ENCODE results near the gene HNRNPL.

DNA sequence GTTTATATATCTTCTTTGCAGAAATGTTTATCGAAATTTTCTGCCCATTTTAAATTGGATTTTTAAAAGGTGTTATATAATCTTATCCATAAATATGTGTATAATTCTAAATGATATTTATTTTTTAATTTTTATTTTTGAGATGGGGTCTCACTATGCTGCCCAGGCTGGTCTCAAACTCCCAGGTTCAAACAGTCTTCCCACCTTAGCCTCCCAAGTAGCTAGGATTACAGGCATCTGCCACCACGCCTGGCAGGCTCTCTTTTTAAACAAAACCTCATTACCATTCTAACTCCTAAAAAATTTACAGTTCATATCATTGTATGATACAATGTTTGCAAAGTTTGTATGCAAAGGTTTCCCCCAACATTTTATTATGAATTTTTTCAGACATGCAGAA is 53.6 kb downstream of the HNRNPL start:
- TF ChIP-seq, protein P1, sequence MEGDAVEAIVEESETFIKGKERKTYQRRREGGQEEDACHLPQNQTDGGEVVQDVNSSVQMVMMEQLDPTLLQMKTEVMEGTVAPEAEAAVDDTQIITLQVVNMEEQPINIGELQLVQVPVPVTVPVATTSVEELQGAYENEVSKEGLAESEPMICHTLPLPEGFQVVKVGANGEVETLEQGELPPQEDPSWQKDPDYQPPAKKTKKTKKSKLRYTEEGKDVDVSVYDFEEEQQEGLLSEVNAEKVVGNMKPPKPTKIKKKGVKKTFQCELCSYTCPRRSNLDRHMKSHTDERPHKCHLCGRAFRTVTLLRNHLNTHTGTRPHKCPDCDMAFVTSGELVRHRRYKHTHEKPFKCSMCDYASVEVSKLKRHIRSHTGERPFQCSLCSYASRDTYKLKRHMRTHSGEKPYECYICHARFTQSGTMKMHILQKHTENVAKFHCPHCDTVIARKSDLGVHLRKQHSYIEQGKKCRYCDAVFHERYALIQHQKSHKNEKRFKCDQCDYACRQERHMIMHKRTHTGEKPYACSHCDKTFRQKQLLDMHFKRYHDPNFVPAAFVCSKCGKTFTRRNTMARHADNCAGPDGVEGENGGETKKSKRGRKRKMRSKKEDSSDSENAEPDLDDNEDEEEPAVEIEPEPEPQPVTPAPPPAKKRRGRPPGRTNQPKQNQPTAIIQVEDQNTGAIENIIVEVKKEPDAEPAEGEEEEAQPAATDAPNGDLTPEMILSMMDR (IDR thresholded peaks at IDR 0.05; ENCODE audit: low read depth, low read length), result no peak
- TF ChIP-seq, protein P2, sequence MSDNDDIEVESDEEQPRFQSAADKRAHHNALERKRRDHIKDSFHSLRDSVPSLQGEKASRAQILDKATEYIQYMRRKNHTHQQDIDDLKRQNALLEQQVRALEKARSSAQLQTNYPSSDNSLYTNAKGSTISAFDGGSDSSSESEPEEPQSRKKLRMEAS (IDR thresholded peaks at IDR 0.05; ENCODE audit: low read depth, low read length), result no peak
